Naive thymus-derived CD4-positive, alpha-beta T cell (primary cell): ENCODE measurements around the gene VPS51. TPM values are rescaled to one million over a fixed set of nuclear protein-coding genes. Genes with fewer than 3 reads are reported as not detected.

ENCODE experiments used
- microRNA-seq: library from miRNA; unstranded; fragments of <30 nt; microRNA quantifications from one replicate; pipeline ENCODE4 v1.2.0, GENCODE V29; 2022; ENCODE audit warnings: borderline microRNAs expressed
- polyA plus RNA-seq, 2 donors: library from polyadenylated mRNA; unstranded; fragments of 300-500 nt; fragmentation: Illumina TruSeq; gene quantifications; one replicate each; pipeline ENCODE4 v1.2.3, GENCODE V29; 2021
- total RNA-seq, 6 experiments: library from RNA in 5 of 6; stranded (reverse) in 5 of 6; gene quantifications; 1 replicate in 5 of 6; 2 replicates in 1 of 6; pipeline ENCODE4 v1.2.3 and lab custom pipeline; 2021 to 2026

VPS51 gene
- total and polyA plus RNA-seq, 7 experiments from 2014 or later = 106 to 269 (median 196) TPM

Small RNA genes within 50 kb of the gene (microRNA-seq; reads per million reads assigned to microRNA genes)
- gene MIR6751 = not detected

Other genes with a start within 250 kb of the VPS51 start
- 100 to 1,000 TPM; 124 to 263 (median 208) TPM for gene EHD1, start 217.6 kb upstream of the VPS51 start, total RNA-seq
- gene EHD1, start 217.6 kb upstream of the VPS51 start, polyA plus RNA-seq = 100 to 1,000 TPM; 102 to 141 TPM
- 100 to 1,000 TPM in 1 of 5 experiments, 10 to 100 TPM in 4; 30.6 to 105 (median 36.2) TPM for gene ATG2A, start 179.0 kb upstream of the VPS51 start, total RNA-seq
- 1 to 10 TPM; 3.4 to 5.2 TPM for gene ATG2A, start 179.0 kb upstream of the VPS51 start, polyA plus RNA-seq
- gene PPP2R5B, start 171.5 kb upstream of the VPS51 start, total RNA-seq = 10 to 100 TPM; 11.9 to 19.1 (median 18.8) TPM
- 1 to 10 TPM; 4.5 to 7.5 TPM for gene PPP2R5B, start 171.5 kb upstream of the VPS51 start, polyA plus RNA-seq
- under 1 TPM in 1 of 5 experiments, not detected in 4; 0.48 TPM for gene GPHA2, start 160.3 kb upstream of the VPS51 start, total RNA-seq
- gene GPHA2, start 160.3 kb upstream of the VPS51 start, polyA plus RNA-seq = not detected
- gene MAJIN, start 124.1 kb upstream of the VPS51 start, total RNA-seq = 1 to 10 TPM in 1 of 5 experiments, under 1 TPM in 3, not detected in 1; 0.48 to 1.1 (median 0.85) TPM
- 1 to 10 TPM in 1 of 2 donors, not detected in 1; 1.2 TPM for gene MAJIN, start 124.1 kb upstream of the VPS51 start, polyA plus RNA-seq
- under 1 TPM in 1 of 5 experiments, not detected in 4; 0.39 TPM for gene BATF2, start 99.2 kb upstream of the VPS51 start, total RNA-seq
- not detected for gene BATF2, start 99.2 kb upstream of the VPS51 start, polyA plus RNA-seq
- 10 to 100 TPM; 22.6 to 60.8 (median 32.2) TPM for gene ARL2, start 82.1 kb upstream of the VPS51 start, total RNA-seq
- gene ARL2, start 82.1 kb upstream of the VPS51 start, polyA plus RNA-seq = 10 to 100 TPM; 90.0 to 96.1 TPM
- gene SNX15, start 68.8 kb upstream of the VPS51 start, total RNA-seq = 10 to 100 TPM; 13.1 to 29.0 (median 21.7) TPM
- 10 to 100 TPM; 13.7 to 15.7 TPM for gene SNX15, start 68.8 kb upstream of the VPS51 start, polyA plus RNA-seq
- gene SAC3D1, start 55.0 kb upstream of the VPS51 start, total RNA-seq = 10 to 100 TPM in 1 of 5 experiments, 1 to 10 TPM in 4; 2.7 to 18.2 (median 8.6) TPM
- gene SAC3D1, start 55.0 kb upstream of the VPS51 start, polyA plus RNA-seq = 10 to 100 TPM; 11.5 to 17.2 TPM
- 10 to 100 TPM; 12.2 to 23.4 (median 18.8) TPM for gene NAALADL1, start 37.7 kb upstream of the VPS51 start, total RNA-seq
- gene NAALADL1, start 37.7 kb upstream of the VPS51 start, polyA plus RNA-seq = 10 to 100 TPM; 18.6 to 25.3 TPM
- gene CDCA5, start 12.2 kb upstream of the VPS51 start, total RNA-seq = 10 to 100 TPM in 1 of 5 experiments, 1 to 10 TPM in 1, under 1 TPM in 3; 0.56 to 68.1 (median 0.81) TPM
- gene CDCA5, start 12.2 kb upstream of the VPS51 start, polyA plus RNA-seq = under 1 TPM; 0.31 to 0.47 TPM
- gene ZFPL1, start 12.0 kb upstream of the VPS51 start, total RNA-seq = 10 to 100 TPM; 29.9 to 53.0 (median 49.3) TPM
- 10 to 100 TPM; 24.2 to 30.9 TPM for gene ZFPL1, start 12.0 kb upstream of the VPS51 start, polyA plus RNA-seq
- gene TM7SF2, start 15.7 kb downstream of the VPS51 start, total RNA-seq = 10 to 100 TPM; 21.6 to 37.8 (median 30.8) TPM
- 10 to 100 TPM; 15.0 to 21.1 TPM for gene TM7SF2, start 15.7 kb downstream of the VPS51 start, polyA plus RNA-seq
- gene ZNHIT2, start 21.5 kb downstream of the VPS51 start, total RNA-seq = 10 to 100 TPM in 4 of 5 experiments, 1 to 10 TPM in 1; 9.9 to 18.2 (median 11.3) TPM
- 10 to 100 TPM; 29.9 to 35.6 TPM for gene ZNHIT2, start 21.5 kb downstream of the VPS51 start, polyA plus RNA-seq
- gene FAU, start 25.9 kb downstream of the VPS51 start, total RNA-seq = 1,000 to 10,000 TPM; 1,053 to 1,849 (median 1,722) TPM
- gene FAU, start 25.9 kb downstream of the VPS51 start, polyA plus RNA-seq = 1,000 to 10,000 TPM; 1,055 to 1,372 TPM
- gene MRPL49, start 26.1 kb downstream of the VPS51 start, total RNA-seq = 10 to 100 TPM; 38.1 to 65.5 (median 51.9) TPM
- 100 to 1,000 TPM in 1 of 2 donors, 10 to 100 TPM in 1; 93.7 to 102 TPM for gene MRPL49, start 26.1 kb downstream of the VPS51 start, polyA plus RNA-seq
- 10 to 100 TPM; 61.0 to 84.6 (median 67.9) TPM for gene SYVN1, start 38.3 kb downstream of the VPS51 start, total RNA-seq
- 10 to 100 TPM in 1 of 2 donors, 1 to 10 TPM in 1; 8.6 to 15.0 TPM for gene SYVN1, start 38.3 kb downstream of the VPS51 start, polyA plus RNA-seq
- gene SPDYC, start 74.0 kb downstream of the VPS51 start, total RNA-seq = not detected
- not detected for gene SPDYC, start 74.0 kb downstream of the VPS51 start, polyA plus RNA-seq
- gene CAPN1, start 85.7 kb downstream of the VPS51 start, total RNA-seq = 100 to 1,000 TPM in 3 of 5 experiments, 10 to 100 TPM in 2; 93.6 to 195 (median 130) TPM
- gene CAPN1, start 85.7 kb downstream of the VPS51 start, polyA plus RNA-seq = 10 to 100 TPM; 73.1 to 78.8 TPM
- 10 to 100 TPM; 13.4 to 51.6 (median 27.8) TPM for gene POLA2, start 165.7 kb downstream of the VPS51 start, total RNA-seq
- 10 to 100 TPM in 1 of 2 donors, 1 to 10 TPM in 1; 9.0 to 12.9 TPM for gene POLA2, start 165.7 kb downstream of the VPS51 start, polyA plus RNA-seq
- gene CDC42EP2, start 218.7 kb downstream of the VPS51 start, total RNA-seq = 1 to 10 TPM in 2 of 5 experiments, under 1 TPM in 3; 0.58 to 1.8 (median 0.89) TPM
- gene CDC42EP2, start 218.7 kb downstream of the VPS51 start, polyA plus RNA-seq = not detected
- 10 to 100 TPM; 45.3 to 99.3 (median 88.1) TPM for gene DPF2, start 237.6 kb downstream of the VPS51 start, total RNA-seq
- gene DPF2, start 237.6 kb downstream of the VPS51 start, polyA plus RNA-seq = 10 to 100 TPM; 52.4 to 70.6 TPM